OCI-LY7 (cell line): ENCODE data around the gene DVL1. TPM values are rescaled to one million over a fixed set of nuclear protein-coding genes. Genes with fewer than 3 reads are reported as not detected.
A peak's percentile ranks its signal among the peaks of the same experiment; 100 is the strongest.

Experiments used
- BruUV-seq: library from RNA; stranded (reverse); fragments of 400-500 nt; replicated peaks from 2 replicates; lab custom pipeline; 2021; lab: Mats Ljungman, UMichigan
- CTCF ChIA-PET: fragments of 300-600 bp; sonication (Branson Sonifier 250); formaldehyde crosslinking; loops from one replicate; lab custom pipeline; 2022; ENCODE audit warnings: antibody characterized with exemption; ENCODE audit not compliant: unreplicated experiment; lab: Charles Lee
- POLR2A ChIA-PET: fragments of 300-600 bp; sonication (Branson Sonifier 250); formaldehyde crosslinking; loops from one replicate; lab custom pipeline; 2022; ENCODE audit warnings: antibody characterized with exemption; lab: Charles Lee
- DNase-seq: peaks from one replicate; pipeline ENCODE4 v3.0.0-alpha.2; 2015; ENCODE audit warnings: low spot score
- H2AFZ ChIP-seq: fragments of 200-600 bp; sonication (generic), shearing (Covaris generic); 2 replicates; pipeline ENCODE4 v1.6.1; 2014; ENCODE audit warnings: mild to moderate bottlenecking, antibody characterized with exemption, low read length, moderate library complexity
- H3K27ac ChIP-seq: fragments of 200-600 bp; sonication (generic); 2 replicates; pipeline ENCODE4 v1.5.1; 2014; ENCODE audit warnings: mixed run types, low read depth, mild to moderate bottlenecking, moderate library complexity, low read length, inconsistent platforms; ENCODE audit not compliant: poor library complexity, severe bottlenecking
- H3K36me3 ChIP-seq: fragments of 200-600 bp; sonication (generic); 2 replicates; pipeline ENCODE4 v1.6.1; 2014; ENCODE audit warnings: mild to moderate bottlenecking, antibody characterized with exemption, low read length, moderate library complexity, mixed read lengths; ENCODE audit not compliant: insufficient read depth
- H3K4me1 ChIP-seq: fragments of 200-600 bp; sonication (generic); 2 replicates; pipeline ENCODE4 v1.5.1; 2014; ENCODE audit warnings: mild to moderate bottlenecking, low read length; ENCODE audit not compliant: insufficient read depth, poor library complexity, severe bottlenecking
- H3K4me2 ChIP-seq: fragments of 200-600 bp; sonication (generic); 2 replicates; pipeline ENCODE4 v1.6.1; 2014; ENCODE audit warnings: mild to moderate bottlenecking, low read length
- H3K4me3 ChIP-seq: fragments of 200-600 bp; sonication (generic); 2 replicates; pipeline ENCODE4 v1.5.1; 2014; ENCODE audit warnings: mild to moderate bottlenecking, low read depth, low read length; ENCODE audit not compliant: poor library complexity, severe bottlenecking
- H3K79me2 ChIP-seq: fragments of 200-600 bp; sonication (generic); 2 replicates; pipeline ENCODE4 v1.6.1; 2016; ENCODE audit warnings: low read depth, mild to moderate bottlenecking, low read length, moderate library complexity, mixed read lengths; ENCODE audit not compliant: insufficient read depth
- H3K9me2 ChIP-seq: fragments of 200-600 bp; sonication (generic); 2 replicates; pipeline ENCODE4 v1.6.1; 2016; ENCODE audit warnings: mild to moderate bottlenecking, low read length, mixed read lengths; ENCODE audit not compliant: insufficient read depth
- H3K9me3 ChIP-seq: fragments of 200-600 bp; sonication (generic); 2 replicates; pipeline ENCODE4 v1.6.1; 2014; ENCODE audit warnings: mild to moderate bottlenecking, mixed run types, low read length, mixed read lengths
- H4K20me1 ChIP-seq: fragments of 200-600 bp; sonication (generic); 2 replicates; pipeline ENCODE4 v1.6.1; 2014; ENCODE audit warnings: mild to moderate bottlenecking, antibody characterized with exemption, low read length, moderate library complexity, mixed read lengths; ENCODE audit not compliant: insufficient read depth
- CTCF ChIP-seq: fragments of 200-600 bp; sonication (generic); conservative IDR thresholded peaks from 2 replicates; pipeline ENCODE4 v1.5.1; 2014; ENCODE audit warnings: mild to moderate bottlenecking, antibody characterized with exemption, low read length, moderate library complexity, mixed read lengths
- EZH2phosphoT487 ChIP-seq: fragments of 200-600 bp; sonication (generic); IDR thresholded peaks from 2 replicates; pipeline ENCODE4 v1.6.1; 2018; ENCODE audit warnings: low read depth, borderline replicate concordance, mild to moderate bottlenecking, mixed run types, antibody characterized with exemption, low read length, moderate library complexity, mixed read lengths
- intact Hi-C: fragments of 100-400 bp; cut with micrococcal nuclease; formaldehyde crosslinking; loops from one replicate; pipeline ENCODE4 v1.10.0; 2022; ENCODE audit not compliant: unreplicated experiment
- total RNA-seq, 2 experiments: library from RNA; depleted of rRNA in 1 of 2; stranded (reverse); fragments of >200 nt in 1 of 2; shearing (Covaris generic) in 1 of 2; gene quantifications; 2 replicates each; pipeline ENCODE4 v1.2.3, GENCODE V29; 2014 to 2022

The DVL1 gene
- total RNA-seq, 2 experiments from 2014 or later: 27.8 to 47.1 TPM

GRCh38 chr1:1291548-1292441 lies 57.4 kb downstream of the DVL1 start:
- CTCF ChIA-PET: interaction anchor here (0.5 to 1.1 kb wide), 5 partner anchors 8 to 1125 kb away, joined by 3 to 5 read pairs (median 4); no protein-coding TSS in a partner anchor
- Histone ChIP-seq H3K9me3 (no peaks in the 10 kb centered on the region), H3K79me2 (no peaks in the 10 kb centered on the region), H3K4me1 (no peaks in the 10 kb centered on the region), H3K4me3 (no peak overlapping the region), H2AFZ (no peak overlapping the region), H4K20me1 (no peaks in the 10 kb centered on the region), H3K9me2 (no peaks in the 10 kb centered on the region), H3K27ac (no peak overlapping the region), H3K4me2 (no peak overlapping the region), H3K36me3 (no peaks in the 10 kb centered on the region)
- intact Hi-C loops: loop anchor here (2.0 kb wide), 2 partner anchors 169 to 259 kb away; no protein-coding TSS in a partner anchor
- TF ChIP-seq CTCF: peak; percentile 85
- no peak for TF ChIP-seq EZH2phosphoT487
- BruUV-seq: no TSS peak
- DNase-seq: peak; percentile 85
- POLR2A ChIA-PET: no interaction called here

GRCh38 chr1:1291023-1291528 lies 58.1 kb downstream of the DVL1 start:
- H3K36me3 ChIP-seq: no peaks in the 10 kb centered on the region
- H3K4me2 ChIP-seq: no peak overlapping the region
- H3K9me3 ChIP-seq: no peaks in the 10 kb centered on the region
- H3K4me1 ChIP-seq: no peaks in the 10 kb centered on the region
- no peak overlapping the region for H3K27ac ChIP-seq
- DNase-seq: no peak
- POLR2A ChIA-PET: no interaction called here
- H3K9me2 ChIP-seq: no peaks in the 10 kb centered on the region
- TF ChIP-seq EZH2phosphoT487 (no peak), CTCF (no peak)
- no peak overlapping the region for H2AFZ ChIP-seq
- no peaks in the 10 kb centered on the region for H4K20me1 ChIP-seq
- intact Hi-C loops: loop anchor here (2.0 kb wide), 1 partner anchor 258 kb away; no protein-coding TSS in a partner anchor
- CTCF ChIA-PET: interaction anchor here (0.5 to 1.1 kb wide), 3 partner anchors 9 to 615 kb away, joined by 3 to 5 read pairs (median 3); no protein-coding TSS in a partner anchor
- no peaks in the 10 kb centered on the region for H3K79me2 ChIP-seq
- H3K4me3 ChIP-seq: no peak overlapping the region
- BruUV-seq: no TSS peak
